ENCODE results near the gene TIMM22. TPM values are rescaled to one million over a fixed set of nuclear protein-coding genes. Genes with fewer than 3 reads are reported as not detected.

Gene TIMM22
- total and polyA plus RNA-seq, 12 donors: 7.8 to 49.0 (median 15.2) TPM

GRCh38 chr17:962670-963069 lies 34.3 kb upstream of the TIMM22 start:
- Histone ChIP-seq H3K36me3 (replicated peaks in 1 of 2) (no peaks in the 10 kb centered on the region), H3K27me3 (no peaks in the 10 kb centered on the region), H3K9me3 (replicated peaks in 1 of 3) (no peaks in the 10 kb centered on the region), H3K27ac (no peak overlapping the region), H3K4me3 (no peak overlapping the region), H3K4me1 (replicated peaks in 1 of 2) (no peaks in the 10 kb centered on the region)
- intact Hi-C loops (cut with DNase I): no loop called here
- no peak for DNase-seq
- 75 to 85% (median 77%) methylated on average over 11 of the region's 11 CpGs for WGBS, 4 donors
- TF ChIP-seq POLR2A (IDR thresholded peaks at IDR 0.05) (no peak), CTCF (IDR thresholded peaks at IDR 0.05) (no peak)

- no peak for TF ChIP-seq POLR2A (IDR thresholded peaks at IDR 0.05)
- no peak for TF ChIP-seq CTCF (IDR thresholded peaks at IDR 0.05)
- no peak for DNase-seq
- Histone ChIP-seq H3K27me3 (no peaks in the 10 kb centered on the region), H3K9me3 (replicated peaks in 1 of 3) (no peaks in the 10 kb centered on the region), H3K4me3 (no peak overlapping the region), H3K27ac (no peak overlapping the region), H3K36me3 (replicated peaks in 1 of 2) (no peaks in the 10 kb centered on the region), H3K4me1 (replicated peaks in 1 of 2) (peaks cover 0 to under 1% of the 10 kb centered on the region in 2 donors)
- WGBS, 4 donors: 78 to 85% (median 83%) methylated on average over 12 to 14 of the region's 14 CpGs
- intact Hi-C loops (cut with DNase I): no loop called here
Observed at GRCh38 chr17:964876-965275, 32.1 kb upstream of the TIMM22 start.

GRCh38 chr17:965311-965989 lies 31.5 kb upstream of the TIMM22 start:
- Histone ChIP-seq H3K27ac (no peak overlapping the region), H3K4me1 (replicated peaks in 1 of 2) (peaks cover 0 to 5% of the 10 kb centered on the region in 2 donors), H3K4me3 (no peak overlapping the region), H3K36me3 (replicated peaks in 1 of 2) (no peaks in the 10 kb centered on the region), H3K9me3 (replicated peaks in 1 of 3) (no peaks in the 10 kb centered on the region), H3K27me3 (no peaks in the 10 kb centered on the region)
- intact Hi-C loops (cut with DNase I): no loop called here
- DNase-seq: no peak
- WGBS, 4 donors: 83 to 87% (median 84%) methylated on average over 12 of the region's 12 CpGs
- no peak for TF ChIP-seq CTCF (IDR thresholded peaks at IDR 0.05)

GRCh38 chr17:967122-967521 lies 29.8 kb upstream of the TIMM22 start:
- intact Hi-C loops (cut with DNase I): no loop called here
- Histone ChIP-seq H3K36me3 (replicated peaks in 1 of 2) (no peaks in the 10 kb centered on the region), H3K4me1 (replicated peaks in 1 of 2) (peaks cover 0 to 5% of the 10 kb centered on the region in 2 donors), H3K27me3 (no peaks in the 10 kb centered on the region), H3K27ac (no peak overlapping the region), H3K9me3 (replicated peaks in 1 of 3) (no peaks in the 10 kb centered on the region), H3K4me3 (no peak overlapping the region)
- WGBS, 4 donors: 93 to 95% (median 95%) methylated on average over 9 of the region's 9 CpGs
- TF ChIP-seq POLR2A (IDR thresholded peaks at IDR 0.05) (no peak), CTCF (IDR thresholded peaks at IDR 0.05) (no peak)
- DNase-seq: no peak

Data from adrenal gland (tissue), 12 donors.